GM23338 (cell line): ENCODE data around the gene TNFAIP8L3. TPM values are rescaled to one million over a fixed set of nuclear protein-coding genes. Genes with fewer than 3 reads are reported as not detected.

Experiments used
- ATAC-seq: fragments of 200-7000 bp; cut with Tn5 transposase; 3 replicates; pipeline ENCODE4 v1.9.1; 2020
- DNase-seq: peaks from one replicate; pipeline ENCODE4 v3.0.0-alpha.2; 2015; ENCODE audit warnings: low spot score
- H2AFZ ChIP-seq: fragments of 200-600 bp; sonication (generic); 2 replicates; pipeline ENCODE4 v1.8.0; 2016; ENCODE audit warnings: antibody characterized with exemption, mild to moderate bottlenecking, moderate library complexity
- H3F3A ChIP-seq: fragments of 200-600 bp; sonication (generic); replicated peaks from 2 replicates; pipeline ENCODE4 v1.8.0; 2017; ENCODE audit warnings: antibody characterized with exemption, mixed run types, low read depth
- H3K27ac ChIP-seq: fragments of 200-600 bp; sonication (generic); 2 replicates; pipeline ENCODE4 v1.6.1; 2016; ENCODE audit warnings: low read depth
- H3K27me3 ChIP-seq: fragments of 200-600 bp; sonication (generic); 2 replicates; pipeline ENCODE4 v1.8.0; 2016; ENCODE audit warnings: mild to moderate bottlenecking, mixed run types, moderate library complexity; ENCODE audit not compliant: insufficient read depth
- H3K36me3 ChIP-seq: fragments of 200-600 bp; sonication (generic); 2 replicates; pipeline ENCODE4 v1.8.0; 2016; ENCODE audit warnings: mild to moderate bottlenecking; ENCODE audit not compliant: insufficient read depth
- H3K4me1 ChIP-seq: fragments of 200-600 bp; sonication (generic); 2 replicates; pipeline ENCODE4 v1.8.0; 2016; ENCODE audit warnings: mild to moderate bottlenecking, moderate library complexity; ENCODE audit not compliant: insufficient read depth
- H3K4me2 ChIP-seq: fragments of 200-600 bp; sonication (generic); 2 replicates; pipeline ENCODE4 v1.7.1; 2017; ENCODE audit warnings: mixed run types
- H3K4me3 ChIP-seq: fragments of 200-600 bp; sonication (generic); 2 replicates; pipeline ENCODE4 v1.6.1; 2016; ENCODE audit warnings: mixed run types
- H3K79me2 ChIP-seq: fragments of 200-600 bp; sonication (generic); replicated peaks from 2 replicates; pipeline ENCODE4 v1.8.0; 2017; ENCODE audit warnings: mild to moderate bottlenecking; ENCODE audit not compliant: insufficient read depth
- H3K9me2 ChIP-seq: fragments of 200-600 bp; sonication (generic); 2 replicates; pipeline ENCODE4 v1.8.0; 2017; ENCODE audit not compliant: insufficient read depth
- H4K20me1 ChIP-seq: fragments of 200-600 bp; sonication (generic); replicated peaks from 2 replicates; pipeline ENCODE4 v1.8.0; 2017; ENCODE audit warnings: mild to moderate bottlenecking; ENCODE audit not compliant: insufficient read depth
- H3K27ac Mint-ChIP-seq: 2 replicates; pipeline ENCODE4 v1.8.0; 2020; ENCODE audit warnings: inconsistent platforms, mild to moderate bottlenecking, moderate library complexity, mixed read lengths
- H3K27me3 Mint-ChIP-seq: 3 replicates; pipeline ENCODE4 v1.8.0; 2022; ENCODE audit warnings: low read depth, mild to moderate bottlenecking, moderate library complexity, mixed read lengths, inconsistent platforms; ENCODE audit not compliant: insufficient read depth, poor library complexity
- H3K36me3 Mint-ChIP-seq: 3 replicates; pipeline ENCODE4 v1.8.0; 2021; ENCODE audit warnings: low read depth, mild to moderate bottlenecking, inconsistent platforms, moderate library complexity, mixed read lengths
- H3K4me1 Mint-ChIP-seq: 3 replicates; pipeline ENCODE4 v1.8.0; 2020; ENCODE audit warnings: mild to moderate bottlenecking, inconsistent platforms, mixed read lengths
- H3K4me3 Mint-ChIP-seq: 3 replicates; pipeline ENCODE4 v1.8.0; 2021; ENCODE audit warnings: moderate library complexity, mild to moderate bottlenecking, inconsistent platforms, mixed read lengths
- H3K9me3 Mint-ChIP-seq: 3 replicates; pipeline ENCODE4 v1.8.0; 2020; ENCODE audit warnings: moderate library complexity, mild to moderate bottlenecking, inconsistent platforms, mixed read lengths
- CREB1 ChIP-seq: fragments of 250-450 bp; sonication (Bioruptor Pico); IDR thresholded peaks from 2 replicates; pipeline ENCODE4 v1.5.0; 2020; ENCODE audit warnings: low read depth, mild to moderate bottlenecking, moderate library complexity
- CTCF ChIP-seq, 2 experiments: fragments of 200-600 bp in 1 of 2; sonication (generic) in 1 of 2; conservative IDR thresholded peaks; 2 replicates each; pipeline versions ENCODE4 v1.5.1 to v1.6.1; 2016 to 2017; ENCODE audit warnings: antibody characterized with exemption in 2 of 2, low read depth in 2 of 2, mild to moderate bottlenecking in 2 of 2, moderate library complexity in 1 of 2
- ETS1 ChIP-seq: IDR thresholded peaks from 2 replicates; pipeline ENCODE4 v1.6.1; 2016; ENCODE audit warnings: antibody characterized with exemption
- EZH2 ChIP-seq: fragments of 200-600 bp; sonication (generic); IDR thresholded peaks from one replicate; pipeline ENCODE4 v1.8.0; 2017; ENCODE audit warnings: antibody characterized with exemption, mild to moderate bottlenecking, low read depth; ENCODE audit not compliant: unreplicated experiment
- EZH2phosphoT487 ChIP-seq: fragments of 200-600 bp; sonication (generic); IDR thresholded peaks from one replicate; pipeline ENCODE4 v1.8.1; 2018; ENCODE audit warnings: antibody characterized with exemption; ENCODE audit not compliant: unreplicated experiment
- JUNB ChIP-seq: IDR thresholded peaks from one replicate; pipeline ENCODE4 v1.6.1; 2016; ENCODE audit warnings: antibody characterized with exemption; ENCODE audit not compliant: unreplicated experiment
- POLR2AphosphoS5 ChIP-seq: IDR thresholded peaks from 2 replicates; pipeline ENCODE4 v1.6.1; 2016; ENCODE audit warnings: antibody characterized with exemption, low read depth
- STAT1 ChIP-seq: IDR thresholded peaks from one replicate; pipeline ENCODE4 v1.6.1; 2016; ENCODE audit warnings: antibody characterized with exemption; ENCODE audit not compliant: unreplicated experiment
- ZNF114 ChIP-seq: fragments of 250-450 bp; sonication (Bioruptor Pico); IDR thresholded peaks from 2 replicates; pipeline ENCODE4 v1.5.0; 2020; ENCODE audit warnings: mild to moderate bottlenecking, moderate library complexity
- ZNF331 ChIP-seq: fragments of 250-450 bp; sonication (Bioruptor Pico); IDR thresholded peaks from 2 replicates; pipeline ENCODE4 v1.5.0; 2020; ENCODE audit warnings: low read depth, mild to moderate bottlenecking, moderate library complexity
- ZNF462 ChIP-seq: fragments of 250-450 bp; sonication (Bioruptor Pico); IDR thresholded peaks from 2 replicates; pipeline ENCODE4 v1.5.0; 2020; ENCODE audit warnings: mild to moderate bottlenecking, moderate library complexity
- polyA plus RNA-seq: library from polyadenylated mRNA; unstranded; fragments of >200 nt; fragmentation: Nextera tagmentation; extraction: Ambion mirVana; gene quantifications from 2 replicates; pipeline ENCODE4 v1.2.1, GENCODE V29; 2016
- total RNA-seq: library from RNA; depleted of rRNA; stranded (reverse); fragments of >200 nt; shearing (Covaris generic); gene quantifications from 2 replicates; pipeline ENCODE4 v1.2.3, GENCODE V29; 2014

The TNFAIP8L3 gene
- total and polyA plus RNA-seq, 2 experiments from 2014 or later, result 0.23 to 0.31 TPM

GRCh38 chr15:51110171-51110570 is 15.5 kb upstream of the TNFAIP8L3 start:
- no peaks in the 10 kb centered on the region for H3K36me3 Mint-ChIP-seq
- Histone ChIP-seq H4K20me1 (no peaks in the 10 kb centered on the region; the same call in 1 of the 2 replicates), H3K27ac (no peak overlapping the region), H3K4me3 (no peak overlapping the region), H3K79me2 (no peaks in the 10 kb centered on the region), H3K4me1 (no peaks in the 10 kb centered on the region), H3K27me3 (no peaks in the 10 kb centered on the region), H3K4me2 (no peak overlapping the region), H2AFZ (no peak overlapping the region), H3F3A (no peaks in the 10 kb centered on the region), H3K36me3 (no peaks in the 10 kb centered on the region), H3K9me2 (no peaks in the 10 kb centered on the region)
- ATAC-seq (no peak), DNase-seq (no peak)
- TF ChIP-seq ZNF462 (CRISPR knock-in tag), result no peak
- TF ChIP-seq CTCF (conservative IDR thresholded peaks at IDR 0.05; ENCODE audit: low read depth in 2 of 2), result no peak
- TF ChIP-seq CREB1, result no peak
- no peak for TF ChIP-seq ETS1
- TF ChIP-seq ZNF114 (CRISPR knock-in tag), result no peak
- TF ChIP-seq JUNB, result no peak
- TF ChIP-seq POLR2AphosphoS5, result no peak
- no peak for TF ChIP-seq ZNF331 (CRISPR knock-in tag)
- no peak for TF ChIP-seq EZH2phosphoT487
- TF ChIP-seq STAT1, result no peak
- no peak for TF ChIP-seq EZH2
- H3K27me3 Mint-ChIP-seq, result peaks cover 3% of the 10 kb centered on the region
- H3K27ac Mint-ChIP-seq, result no peak overlapping the region
- H3K4me3 Mint-ChIP-seq, result no peak overlapping the region
- H3K4me1 Mint-ChIP-seq, result peaks cover 16% of the 10 kb centered on the region
- H3K9me3 Mint-ChIP-seq, result no peaks in the 10 kb centered on the region
